ENCODE measurements around the gene ZNF860.

Gene ZNF860

DNA sequence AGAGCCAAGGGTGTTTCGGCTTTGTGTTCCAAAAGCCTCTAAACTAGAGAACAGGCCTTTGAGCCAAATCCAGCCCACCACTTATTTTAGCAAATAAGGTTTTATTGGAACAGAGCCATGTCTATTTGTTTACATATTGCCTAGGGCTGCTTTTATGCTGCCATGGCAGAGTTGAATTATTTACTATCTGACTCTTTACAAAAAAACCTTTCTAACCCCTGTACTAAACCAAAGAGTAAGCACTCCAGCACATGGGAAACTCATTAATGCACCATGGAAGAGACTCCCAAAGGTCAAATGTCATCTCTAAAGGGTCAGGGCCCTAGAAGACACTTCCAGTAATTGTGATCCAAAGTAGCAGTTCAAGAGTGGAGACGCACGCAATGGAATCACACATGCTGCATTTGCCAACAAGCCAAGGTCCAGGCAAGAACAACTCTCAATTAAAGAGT lies 22.8 kb upstream of the ZNF860 start:
- TF ChIP-seq TAF1 (IDR thresholded peaks at IDR 0.05; ENCODE audit: borderline replicate concordance, insufficient read depth, low read length), result no peak
- TF ChIP-seq, protein P1, sequence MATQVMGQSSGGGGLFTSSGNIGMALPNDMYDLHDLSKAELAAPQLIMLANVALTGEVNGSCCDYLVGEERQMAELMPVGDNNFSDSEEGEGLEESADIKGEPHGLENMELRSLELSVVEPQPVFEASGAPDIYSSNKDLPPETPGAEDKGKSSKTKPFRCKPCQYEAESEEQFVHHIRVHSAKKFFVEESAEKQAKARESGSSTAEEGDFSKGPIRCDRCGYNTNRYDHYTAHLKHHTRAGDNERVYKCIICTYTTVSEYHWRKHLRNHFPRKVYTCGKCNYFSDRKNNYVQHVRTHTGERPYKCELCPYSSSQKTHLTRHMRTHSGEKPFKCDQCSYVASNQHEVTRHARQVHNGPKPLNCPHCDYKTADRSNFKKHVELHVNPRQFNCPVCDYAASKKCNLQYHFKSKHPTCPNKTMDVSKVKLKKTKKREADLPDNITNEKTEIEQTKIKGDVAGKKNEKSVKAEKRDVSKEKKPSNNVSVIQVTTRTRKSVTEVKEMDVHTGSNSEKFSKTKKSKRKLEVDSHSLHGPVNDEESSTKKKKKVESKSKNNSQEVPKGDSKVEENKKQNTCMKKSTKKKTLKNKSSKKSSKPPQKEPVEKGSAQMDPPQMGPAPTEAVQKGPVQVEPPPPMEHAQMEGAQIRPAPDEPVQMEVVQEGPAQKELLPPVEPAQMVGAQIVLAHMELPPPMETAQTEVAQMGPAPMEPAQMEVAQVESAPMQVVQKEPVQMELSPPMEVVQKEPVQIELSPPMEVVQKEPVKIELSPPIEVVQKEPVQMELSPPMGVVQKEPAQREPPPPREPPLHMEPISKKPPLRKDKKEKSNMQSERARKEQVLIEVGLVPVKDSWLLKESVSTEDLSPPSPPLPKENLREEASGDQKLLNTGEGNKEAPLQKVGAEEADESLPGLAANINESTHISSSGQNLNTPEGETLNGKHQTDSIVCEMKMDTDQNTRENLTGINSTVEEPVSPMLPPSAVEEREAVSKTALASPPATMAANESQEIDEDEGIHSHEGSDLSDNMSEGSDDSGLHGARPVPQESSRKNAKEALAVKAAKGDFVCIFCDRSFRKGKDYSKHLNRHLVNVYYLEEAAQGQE (IDR thresholded peaks at IDR 0.05; ENCODE audit: insufficient read depth in 1 of 2, low read depth in 2 of 2, low read length in 2 of 2), result no peak
- TF ChIP-seq SIN3A (IDR thresholded peaks at IDR 0.05; ENCODE audit: borderline replicate concordance, insufficient read depth, low read length), result no peak
- TF ChIP-seq POLR2AphosphoS5 (IDR thresholded peaks at IDR 0.05; ENCODE audit: low read depth, low read length), result no peak
- no peak for TF ChIP-seq FOXP2 (optimal IDR thresholded peaks at IDR 0.05; ENCODE audit: borderline replicate concordance, extremely low read depth, extremely low read length, insufficient read depth)

DNA sequence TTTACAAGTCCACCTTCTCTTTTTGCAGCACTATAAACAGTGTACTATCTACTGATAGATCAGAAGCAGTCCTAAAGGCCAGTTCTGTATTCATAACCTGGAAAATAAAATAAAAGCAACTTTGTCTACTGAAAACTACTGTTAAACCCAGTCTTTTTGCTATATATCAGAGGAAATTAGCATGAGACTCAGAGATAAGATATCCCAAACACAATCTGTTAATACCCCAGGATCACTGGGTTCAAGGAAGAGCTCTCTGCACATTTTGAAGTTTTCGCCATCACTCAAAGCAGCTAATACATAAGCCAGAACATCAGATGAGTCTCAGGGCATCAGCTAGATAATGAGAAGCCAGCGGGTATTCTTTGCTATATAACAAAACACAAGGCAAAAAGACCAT lies 22.3 kb upstream of the ZNF860 start:
- TF ChIP-seq POLR2AphosphoS5 (IDR thresholded peaks at IDR 0.05; ENCODE audit: low read depth, low read length) (no peak), FOXP2 (optimal IDR thresholded peaks at IDR 0.05; ENCODE audit: borderline replicate concordance, extremely low read depth, extremely low read length, insufficient read depth) (no peak), TAF1 (IDR thresholded peaks at IDR 0.05; ENCODE audit: borderline replicate concordance, insufficient read depth, low read length) (no peak), SIN3A (IDR thresholded peaks at IDR 0.05; ENCODE audit: borderline replicate concordance, insufficient read depth, low read length) (no peak)
- TF ChIP-seq, protein P1 (IDR thresholded peaks at IDR 0.05; ENCODE audit: insufficient read depth in 1 of 2, low read depth in 2 of 2, low read length in 2 of 2), result no peak

DNA sequence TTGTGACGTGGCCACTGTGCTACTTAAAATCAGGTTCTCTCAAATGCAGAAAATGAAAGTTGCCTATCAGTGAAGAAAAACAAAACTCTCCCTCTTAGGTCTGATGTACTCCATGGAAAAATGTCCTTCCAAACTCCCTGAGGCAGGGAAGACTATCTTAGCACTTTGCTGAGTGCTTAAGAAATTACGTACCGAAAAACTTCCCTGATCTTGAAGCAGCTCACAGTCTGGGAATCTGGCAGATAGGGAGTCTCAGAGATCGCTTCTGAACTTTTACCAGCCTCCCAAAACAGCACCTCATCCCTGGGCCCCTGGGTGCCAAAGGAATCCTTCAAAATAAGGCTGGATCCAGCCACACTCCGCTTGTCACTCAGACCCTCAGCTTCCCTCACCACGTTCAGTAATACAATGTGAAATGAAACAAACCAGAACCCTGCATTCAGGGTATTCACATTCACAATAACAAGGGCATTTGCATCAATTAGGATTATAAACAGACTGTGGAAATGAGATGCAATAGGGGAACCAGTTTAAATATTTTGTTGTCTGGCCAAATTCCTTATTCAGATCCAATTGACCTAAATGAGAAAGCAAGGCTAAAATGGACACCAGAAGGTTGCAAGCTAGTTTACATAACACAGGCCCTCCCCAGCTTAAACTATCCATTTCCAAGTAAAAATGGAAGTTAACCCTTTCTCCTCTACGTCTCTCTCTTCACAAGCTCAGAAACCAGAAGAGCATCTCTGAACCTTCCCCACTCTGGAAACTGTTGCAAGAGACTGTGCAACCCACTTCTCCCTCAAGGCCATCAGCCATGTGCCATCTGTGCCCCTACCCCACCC lies 21.4 kb upstream of the ZNF860 start:
- TF ChIP-seq SIN3A (IDR thresholded peaks at IDR 0.05; ENCODE audit: borderline replicate concordance, insufficient read depth, low read length) (no peak), FOXP2 (optimal IDR thresholded peaks at IDR 0.05; ENCODE audit: borderline replicate concordance, extremely low read depth, extremely low read length, insufficient read depth) (no peak), POLR2AphosphoS5 (IDR thresholded peaks at IDR 0.05; ENCODE audit: low read depth, low read length) (no peak)
- TF ChIP-seq, protein P1 (IDR thresholded peaks at IDR 0.05; ENCODE audit: insufficient read depth in 1 of 2, low read depth in 2 of 2, low read length in 2 of 2), result no peak

DNA sequence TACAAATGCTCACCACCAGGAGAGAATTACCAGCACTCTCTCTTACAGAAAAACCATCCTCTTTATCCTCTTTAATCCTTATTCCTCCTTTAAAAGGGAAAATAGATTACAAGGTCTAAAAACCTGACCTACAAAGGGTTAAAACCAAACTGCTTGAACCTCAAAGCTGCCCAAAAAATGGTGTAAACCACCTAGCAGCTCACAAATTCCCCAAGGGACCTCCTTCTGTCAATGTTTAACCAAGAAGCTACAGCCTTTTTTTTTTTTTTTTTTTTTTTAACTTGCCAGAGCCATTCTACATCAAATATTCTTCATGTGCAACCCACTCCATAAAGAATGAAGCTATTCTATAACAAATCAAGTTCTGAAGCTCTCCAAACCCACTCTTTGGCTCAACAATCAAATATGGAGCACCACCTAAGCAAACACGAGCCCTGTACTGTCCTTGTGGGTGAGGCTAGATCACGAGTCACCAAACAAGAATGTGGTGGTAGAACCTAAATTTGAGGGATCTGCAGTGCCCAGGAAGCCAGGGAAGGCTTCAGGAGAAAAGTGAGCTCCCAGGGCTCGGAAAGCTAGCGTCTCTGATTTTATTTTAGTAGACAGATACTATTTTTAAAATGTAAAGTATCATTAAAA lies 20.6 kb upstream of the ZNF860 start:
- TF ChIP-seq POLR2AphosphoS5 (IDR thresholded peaks at IDR 0.05; ENCODE audit: low read depth, low read length) (no peak), SIN3A (IDR thresholded peaks at IDR 0.05; ENCODE audit: borderline replicate concordance, insufficient read depth, low read length) (no peak), TAF1 (IDR thresholded peaks at IDR 0.05; ENCODE audit: borderline replicate concordance, insufficient read depth, low read length) (no peak), FOXP2 (optimal IDR thresholded peaks at IDR 0.05; ENCODE audit: borderline replicate concordance, extremely low read depth, extremely low read length, insufficient read depth) (no peak)
- TF ChIP-seq, protein P1 (IDR thresholded peaks at IDR 0.05; ENCODE audit: insufficient read depth in 1 of 2, low read depth in 2 of 2, low read length in 2 of 2), result no peak

All from PFSK-1 (cell line).